Measurements from ENCODE around the gene HSD3B2. TPM values are rescaled to one million over a fixed set of nuclear protein-coding genes. Genes with fewer than 3 reads are reported as not detected.

The HSD3B2 gene
- not detected in 2 replicates for total RNA-seq

GRCh38 chr1:119414950-119415349 is at the start of gene HSD3B2:
Gene HSD3B2 (plus strand): TSS chr1:119415150. CDS start chr1:119415420, 270 bp downstream.

GRCh38 chr1:119368554-119368953 is 46.4 kb upstream of the HSD3B2 start, which contains the start of gene HAO2:
Gene HAO2 (plus strand): TSS chr1:119368785. CDS start chr1:119381086, 12,301 bp downstream.

Other genes starting within 250 kb of the HSD3B2 start
- gene HAO2, start 46.4 kb upstream of the HSD3B2 start, total RNA-seq = not detected in 2 replicates
- gene HSD3B1, start 92.1 kb downstream of the HSD3B2 start, total RNA-seq = not detected in 2 replicates
- gene ZNF697, start 233.1 kb downstream of the HSD3B2 start, total RNA-seq = 5.6 and 9.5 TPM in 2 replicates